GM21381 (cell line): ENCODE data around the gene PTK6.
"Not testable (repeated sequence)": the region's sequence is repeated elsewhere in the genome, so short reads cannot be mapped to it uniquely, and the experiment has no call there.

Source experiments
- ATAC-seq: cut with Tn5 transposase; IDR thresholded peaks from one replicate; pipeline ENCODE4 v1.9.1; 2021; ENCODE audit warnings: mild to moderate bottlenecking, moderate library complexity; ENCODE audit not compliant: unreplicated experiment

The PTK6 gene

DNA sequence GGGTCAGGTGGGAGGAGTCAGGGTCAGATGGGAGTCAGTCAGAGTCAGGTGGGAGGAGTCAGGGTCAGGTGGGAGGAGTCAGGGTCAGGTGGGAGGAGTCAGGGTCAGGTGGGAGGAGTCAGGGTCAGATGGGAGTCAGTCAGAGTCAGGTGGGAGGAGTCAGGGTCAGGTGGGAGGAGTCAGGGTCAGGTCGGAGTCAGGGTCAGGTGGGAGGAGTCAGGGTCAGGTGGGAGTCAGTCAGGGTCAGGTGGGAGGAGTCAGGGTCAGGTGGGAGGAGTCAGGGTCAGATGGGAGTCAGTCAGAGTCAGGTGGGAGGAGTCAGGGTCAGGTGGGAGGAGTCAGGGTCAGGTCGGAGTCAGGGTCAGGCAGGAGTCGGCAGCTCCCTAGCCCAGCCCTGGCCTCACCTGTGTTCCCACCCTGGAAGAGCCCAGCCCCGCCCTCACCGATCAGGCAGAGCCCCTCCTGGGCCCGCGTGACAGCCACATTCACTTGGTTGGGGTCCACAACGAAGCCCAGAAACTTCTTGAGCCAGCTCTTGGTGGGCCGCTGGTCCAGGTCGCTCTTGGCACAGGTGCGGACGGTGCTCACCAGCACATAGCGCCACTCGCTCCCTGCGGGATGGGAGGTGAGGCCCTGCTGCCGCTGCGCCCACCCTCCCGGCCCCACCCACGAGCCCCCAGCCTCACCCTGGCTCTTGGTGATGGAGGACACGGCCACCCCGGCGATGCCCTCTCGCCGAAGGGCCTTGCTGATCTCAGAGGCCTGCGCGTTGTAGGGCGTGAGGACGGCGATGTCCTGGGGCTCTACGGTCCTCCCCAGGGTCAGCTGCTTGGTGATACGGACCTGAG is 22.5 kb upstream of the PTK6 start:
- not testable (repeated sequence) for ATAC-seq

GRCh38 chr20:63558804-63559484 is 21.8 kb upstream of the PTK6 start:
- no peak for ATAC-seq

GRCh38 chr20:63557481-63557891 is 20.3 kb upstream of the PTK6 start:
- ATAC-seq, result no peak

GRCh38 chr20:63556873-63557478 is 19.8 kb upstream of the PTK6 start:
- ATAC-seq, result no peak

DNA sequence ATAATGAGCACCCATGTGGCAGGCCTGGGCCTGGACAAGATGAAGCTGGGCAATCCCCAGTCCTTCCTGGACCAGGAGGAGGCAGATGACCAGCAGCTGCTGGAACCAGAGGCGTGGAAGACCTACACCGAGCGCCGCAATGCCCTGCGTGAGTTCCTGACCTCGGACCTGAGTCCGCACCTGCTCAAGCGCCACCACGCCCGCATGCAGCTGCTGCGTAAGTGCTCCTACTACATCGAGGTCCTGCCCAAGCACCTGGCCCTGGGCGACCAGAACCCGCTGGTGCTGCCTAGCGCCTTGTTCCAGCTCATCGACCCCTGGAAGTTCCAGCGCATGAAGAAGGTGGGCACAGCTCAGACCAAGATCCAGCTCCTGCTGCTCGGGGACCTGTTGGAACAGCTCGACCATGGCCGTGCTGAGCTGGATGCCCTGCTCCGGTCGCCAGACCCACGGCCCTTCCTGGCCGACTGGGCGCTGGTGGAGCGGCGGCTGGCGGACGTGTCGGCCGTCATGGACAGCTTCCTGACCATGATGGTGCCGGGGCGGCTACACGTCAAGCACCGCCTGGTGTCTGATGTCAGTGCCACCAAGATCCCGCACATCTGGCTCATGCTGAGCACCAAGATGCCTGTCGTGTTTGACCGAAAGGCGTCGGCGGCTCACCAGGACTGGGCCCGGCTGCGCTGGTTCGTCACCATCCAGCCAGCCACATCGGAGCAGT is 18.6 kb upstream of the PTK6 start:
- ATAC-seq, result no peak

GRCh38 chr20:63554361-63555278 is 17.4 kb upstream of the PTK6 start:
- no peak for ATAC-seq

DNA sequence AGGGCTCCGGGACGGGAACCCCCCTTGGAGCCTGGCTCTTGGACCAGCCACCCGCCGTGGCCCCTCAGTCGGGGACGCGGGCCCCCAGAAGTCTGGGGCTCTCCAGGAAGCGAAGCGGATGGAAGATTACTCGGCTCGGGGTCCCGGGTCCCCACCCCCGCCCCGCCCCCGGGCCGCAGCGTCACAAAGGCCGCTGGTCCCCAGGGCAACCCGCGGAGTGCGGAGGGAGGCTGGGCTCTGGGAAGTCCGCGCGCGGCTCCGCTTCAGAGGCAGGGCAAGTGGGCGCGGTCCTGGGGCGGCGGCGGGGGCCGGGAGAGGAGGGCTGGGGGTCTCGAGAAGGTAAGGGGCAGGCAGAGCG is 16.7 kb upstream of the PTK6 start, which contains the start of gene FNDC11:
FNDC11 (plus strand) TSS at position 227 of the 358 bp plus-strand sequence. CDS start 1,505 bp downstream, outside the sequence.
- ATAC-seq, result peak; percentile 21

DNA sequence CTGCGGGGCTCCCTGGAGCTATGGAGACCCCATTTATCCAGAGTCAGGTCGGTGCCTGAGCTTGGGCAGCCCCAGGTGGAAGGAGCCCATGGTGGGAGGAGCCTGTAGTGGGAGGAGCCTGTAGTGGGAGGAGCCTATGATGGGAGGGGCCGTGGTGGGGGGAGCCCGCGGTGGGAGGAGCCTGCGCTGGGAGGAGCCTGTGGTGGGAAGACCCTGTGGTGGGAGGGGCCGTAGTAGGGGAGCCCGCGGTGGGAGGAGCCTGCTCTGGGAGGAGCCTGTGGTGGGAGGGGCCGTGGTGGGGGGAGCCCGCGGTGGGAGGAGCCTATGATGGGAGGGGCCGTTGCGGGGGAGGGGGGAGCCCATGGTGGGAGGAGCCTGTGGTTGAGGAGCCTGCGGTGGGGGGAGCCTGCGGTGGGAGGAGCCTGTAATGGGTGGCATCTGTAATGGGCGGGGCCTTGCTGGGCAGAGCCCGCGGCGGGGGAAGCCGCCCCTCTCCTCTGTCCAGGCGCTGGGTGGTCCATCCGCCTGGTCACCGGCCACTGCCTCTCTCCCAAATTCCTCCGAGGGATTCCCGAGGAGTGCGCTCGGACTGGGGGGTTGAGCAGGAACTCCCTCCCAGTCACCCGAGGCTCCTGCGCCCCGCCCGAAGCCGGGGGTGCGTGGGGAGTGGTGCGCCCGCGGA is 16.2 kb upstream of the PTK6 start:
- peak; percentile 49 for ATAC-seq

- peak; percentile 23 for ATAC-seq
Measured at GRCh38 chr20:63552481-63553249, 15.5 kb upstream of the PTK6 start.

GRCh38 chr20:63551068-63551467 is 13.9 kb upstream of the PTK6 start:
- ATAC-seq, result no peak

DNA sequence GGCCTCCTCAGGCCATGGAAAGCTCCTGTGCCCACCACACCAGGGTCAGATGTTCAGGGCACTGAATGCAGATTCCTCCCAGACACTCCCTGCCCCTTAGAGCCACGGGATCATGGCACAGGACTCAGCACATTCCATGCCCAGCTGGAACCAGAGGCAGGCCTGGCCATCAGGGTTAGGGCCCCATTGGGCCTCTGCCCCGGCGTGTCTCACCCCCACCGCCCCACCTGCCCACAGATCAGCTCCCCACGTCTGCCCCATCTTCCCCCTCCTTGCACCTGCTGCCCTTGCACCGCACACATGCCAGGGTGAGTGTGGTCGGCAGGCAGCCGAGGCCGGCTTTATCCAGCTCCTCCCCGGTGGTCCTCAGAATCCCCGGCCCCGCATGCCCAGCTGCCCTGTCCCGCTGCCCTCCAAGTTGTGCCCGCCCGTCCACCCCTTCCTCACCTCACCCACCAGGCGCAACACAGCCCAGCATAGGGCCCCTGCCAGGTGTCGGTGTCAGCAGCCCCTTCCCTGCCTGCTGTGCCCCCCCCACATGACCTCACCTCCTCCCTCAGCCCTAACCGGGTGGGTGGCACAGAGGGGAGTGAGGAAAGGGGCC is 12.6 kb upstream of the PTK6 start:
- no peak for ATAC-seq

- ATAC-seq, result no peak
Measured at GRCh38 chr20:63549019-63549418, 11.8 kb upstream of the PTK6 start.

DNA sequence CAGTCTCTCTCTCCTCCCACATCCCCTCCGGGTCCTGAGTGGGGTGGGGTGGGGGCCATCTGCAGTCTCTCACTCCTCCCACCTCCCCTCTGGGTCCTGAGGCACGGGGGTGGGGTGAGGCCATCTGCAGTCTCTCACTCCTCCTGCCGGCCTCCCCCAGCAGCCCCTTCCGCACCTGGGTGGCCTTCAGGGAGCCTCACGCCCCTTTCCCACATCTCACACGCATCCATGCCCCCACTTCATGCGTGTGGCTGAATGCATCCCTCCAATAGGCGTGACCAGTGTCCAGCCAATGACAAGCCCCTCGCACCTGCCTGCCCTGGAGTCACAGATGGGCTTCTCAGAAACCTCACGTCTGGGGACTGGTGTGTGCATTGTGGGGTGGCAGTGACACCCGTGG is 11.4 kb upstream of the PTK6 start:
- no peak for ATAC-seq

DNA sequence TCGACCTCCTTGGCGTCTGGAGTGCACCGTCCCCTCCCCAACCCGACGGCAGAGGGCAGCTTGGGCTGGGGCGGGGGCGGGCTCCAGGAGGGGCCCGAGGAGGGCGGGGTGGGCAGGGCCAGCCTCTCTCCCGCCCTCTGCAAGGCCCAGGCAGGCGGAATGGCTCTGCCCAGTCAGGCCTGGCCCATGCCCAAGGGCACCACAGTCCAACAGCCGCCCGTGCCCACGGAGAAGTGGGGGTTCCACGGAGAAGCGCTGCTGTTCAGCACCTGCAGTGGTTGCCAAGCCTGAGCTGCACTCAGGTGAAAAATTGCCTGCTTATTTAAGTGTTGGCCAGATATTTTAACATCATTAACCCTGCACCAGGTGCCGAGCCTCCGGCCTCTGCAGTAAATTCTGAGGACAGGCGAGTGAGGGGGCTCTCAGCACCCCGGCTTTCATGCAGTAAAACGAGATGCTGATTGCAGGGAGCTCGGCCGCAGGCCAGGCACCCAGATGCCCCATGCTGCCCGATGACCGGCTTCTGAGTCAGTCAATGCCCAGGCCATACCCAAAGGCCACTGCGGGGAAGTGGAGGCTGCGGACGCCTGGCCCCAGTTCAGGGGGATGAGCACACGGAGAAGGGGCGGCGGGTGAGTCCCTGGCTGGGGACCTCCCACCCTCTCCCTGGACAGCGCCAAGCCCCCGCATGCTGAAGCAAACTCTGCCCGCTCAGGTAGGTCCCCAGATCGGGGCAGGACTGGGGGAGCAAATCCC is 10.7 kb upstream of the PTK6 start, which contains the start of gene SRMS:
SRMS (minus strand) TSS at position 25 of the 756 bp plus-strand sequence. CDS start 286 bp downstream, outside the sequence.
- no peak for ATAC-seq

GRCh38 chr20:63546956-63547724 is 10.0 kb upstream of the PTK6 start:
- ATAC-seq, result no peak

GRCh38 chr20:63546256-63546955 is 9.2 kb upstream of the PTK6 start:
- no peak for ATAC-seq
